Tibial nerve (tissue), 4 donors: ENCODE results near the gene TRIM41.

Experiments used
- CTCF ChIP-seq, 5 experiments: fragments of 200-600 bp in 3 of 5; fragments of 450-650 bp in 2 of 5; sonication (generic) in 3 of 5; IDR thresholded peaks; one replicate each; pipeline ENCODE4 v1.5.1; 2016 to 2019; ENCODE audit warnings: antibody characterized with exemption in 5 of 5, mild to moderate bottlenecking in 3 of 5, moderate library complexity in 2 of 5
- EP300 ChIP-seq, 2 donors: sonication (generic); formaldehyde crosslinking; IDR thresholded peaks; one replicate each; pipeline ENCODE4 v1.6.1; 2017; ENCODE audit warnings: antibody characterized with exemption in 2 of 2, mild to moderate bottlenecking in 1 of 2
- POLR2A ChIP-seq, 2 donors: fragments of 450-650 bp; IDR thresholded peaks; one replicate each; pipeline ENCODE4 v1.6.1; 2017; ENCODE audit warnings: antibody characterized with exemption in 2 of 2, mild to moderate bottlenecking in 2 of 2, moderate library complexity in 2 of 2

GRCh38 chr5:181233088-181233800 lies 10.2 kb downstream of the TRIM41 start:
- no peak for TF ChIP-seq POLR2A (IDR thresholded peaks at IDR 0.05)
- TF ChIP-seq CTCF (IDR thresholded peaks at IDR 0.05): no peak
- no peak for TF ChIP-seq EP300 (IDR thresholded peaks at IDR 0.05)
